ENCODE data around the gene TMEM150C.

GRCh38 chr4:82480771-82481505, 80.8 kb downstream of the TMEM150C start:
- TF ChIP-seq, protein P1, sequence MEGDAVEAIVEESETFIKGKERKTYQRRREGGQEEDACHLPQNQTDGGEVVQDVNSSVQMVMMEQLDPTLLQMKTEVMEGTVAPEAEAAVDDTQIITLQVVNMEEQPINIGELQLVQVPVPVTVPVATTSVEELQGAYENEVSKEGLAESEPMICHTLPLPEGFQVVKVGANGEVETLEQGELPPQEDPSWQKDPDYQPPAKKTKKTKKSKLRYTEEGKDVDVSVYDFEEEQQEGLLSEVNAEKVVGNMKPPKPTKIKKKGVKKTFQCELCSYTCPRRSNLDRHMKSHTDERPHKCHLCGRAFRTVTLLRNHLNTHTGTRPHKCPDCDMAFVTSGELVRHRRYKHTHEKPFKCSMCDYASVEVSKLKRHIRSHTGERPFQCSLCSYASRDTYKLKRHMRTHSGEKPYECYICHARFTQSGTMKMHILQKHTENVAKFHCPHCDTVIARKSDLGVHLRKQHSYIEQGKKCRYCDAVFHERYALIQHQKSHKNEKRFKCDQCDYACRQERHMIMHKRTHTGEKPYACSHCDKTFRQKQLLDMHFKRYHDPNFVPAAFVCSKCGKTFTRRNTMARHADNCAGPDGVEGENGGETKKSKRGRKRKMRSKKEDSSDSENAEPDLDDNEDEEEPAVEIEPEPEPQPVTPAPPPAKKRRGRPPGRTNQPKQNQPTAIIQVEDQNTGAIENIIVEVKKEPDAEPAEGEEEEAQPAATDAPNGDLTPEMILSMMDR (conservative IDR thresholded peaks at IDR 0.05; ENCODE audit: low read depth, low read length) = no peak
- TF ChIP-seq BHLHE40 (IDR thresholded peaks at IDR 0.05; ENCODE audit: low read depth, low read length) = no peak
- no peak for TF ChIP-seq POLR2A (IDR thresholded peaks at IDR 0.05; ENCODE audit: low read depth, low read length)
- TF ChIP-seq CEBPB (IDR thresholded peaks at IDR 0.05; ENCODE audit: low read depth, low read length) = no peak
- TF ChIP-seq MAZ (IDR thresholded peaks at IDR 0.05; ENCODE audit: borderline replicate concordance, low read depth, low read length) = no peak
- no peak for TF ChIP-seq RFX5 (IDR thresholded peaks at IDR 0.05; ENCODE audit: low read depth, low read length)
